Measurements from ENCODE around the gene UPP1.

GRCh38 chr7:48109848-48110663 lies 21.0 kb downstream of the UPP1 start:
- no peak for TF ChIP-seq EZH2 (IDR thresholded peaks at IDR 0.05; ENCODE audit: borderline replicate concordance, control insufficient read depth, low read depth, low read length)
- TF ChIP-seq NBN (IDR thresholded peaks at IDR 0.05), result no peak
- TF ChIP-seq NR2C1 (IDR thresholded peaks at IDR 0.05), result no peak
- TF ChIP-seq, protein P1, sequence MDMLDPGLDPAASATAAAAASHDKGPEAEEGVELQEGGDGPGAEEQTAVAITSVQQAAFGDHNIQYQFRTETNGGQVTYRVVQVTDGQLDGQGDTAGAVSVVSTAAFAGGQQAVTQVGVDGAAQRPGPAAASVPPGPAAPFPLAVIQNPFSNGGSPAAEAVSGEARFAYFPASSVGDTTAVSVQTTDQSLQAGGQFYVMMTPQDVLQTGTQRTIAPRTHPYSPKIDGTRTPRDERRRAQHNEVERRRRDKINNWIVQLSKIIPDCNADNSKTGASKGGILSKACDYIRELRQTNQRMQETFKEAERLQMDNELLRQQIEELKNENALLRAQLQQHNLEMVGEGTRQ (IDR thresholded peaks at IDR 0.05; ENCODE audit: borderline replicate concordance, low read depth, low read length), result no peak; the same call in 1 of the 2 replicates
- no peak for TF ChIP-seq ZNF384 (IDR thresholded peaks at IDR 0.05; ENCODE audit: borderline replicate concordance, low read depth, low read length)
- TF ChIP-seq, protein P2, sequence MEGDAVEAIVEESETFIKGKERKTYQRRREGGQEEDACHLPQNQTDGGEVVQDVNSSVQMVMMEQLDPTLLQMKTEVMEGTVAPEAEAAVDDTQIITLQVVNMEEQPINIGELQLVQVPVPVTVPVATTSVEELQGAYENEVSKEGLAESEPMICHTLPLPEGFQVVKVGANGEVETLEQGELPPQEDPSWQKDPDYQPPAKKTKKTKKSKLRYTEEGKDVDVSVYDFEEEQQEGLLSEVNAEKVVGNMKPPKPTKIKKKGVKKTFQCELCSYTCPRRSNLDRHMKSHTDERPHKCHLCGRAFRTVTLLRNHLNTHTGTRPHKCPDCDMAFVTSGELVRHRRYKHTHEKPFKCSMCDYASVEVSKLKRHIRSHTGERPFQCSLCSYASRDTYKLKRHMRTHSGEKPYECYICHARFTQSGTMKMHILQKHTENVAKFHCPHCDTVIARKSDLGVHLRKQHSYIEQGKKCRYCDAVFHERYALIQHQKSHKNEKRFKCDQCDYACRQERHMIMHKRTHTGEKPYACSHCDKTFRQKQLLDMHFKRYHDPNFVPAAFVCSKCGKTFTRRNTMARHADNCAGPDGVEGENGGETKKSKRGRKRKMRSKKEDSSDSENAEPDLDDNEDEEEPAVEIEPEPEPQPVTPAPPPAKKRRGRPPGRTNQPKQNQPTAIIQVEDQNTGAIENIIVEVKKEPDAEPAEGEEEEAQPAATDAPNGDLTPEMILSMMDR (IDR thresholded peaks at IDR 0.05 in 2 of 3, conservative IDR thresholded peaks at IDR 0.05 in 1 of 3; ENCODE audit: control insufficient read depth in 2 of 3, extremely low read depth in 1 of 3, insufficient read depth in 1 of 3, low read depth in 3 of 3, low read length in 3 of 3), result peak; percentile 96 to 99 (median 98)
- TF ChIP-seq KDM1A (IDR thresholded peaks at IDR 0.05; ENCODE audit: borderline replicate concordance), result no peak
- TF ChIP-seq SP1 (IDR thresholded peaks at IDR 0.05; ENCODE audit: low read depth, low read length), result no peak
- TF ChIP-seq, protein P3, sequence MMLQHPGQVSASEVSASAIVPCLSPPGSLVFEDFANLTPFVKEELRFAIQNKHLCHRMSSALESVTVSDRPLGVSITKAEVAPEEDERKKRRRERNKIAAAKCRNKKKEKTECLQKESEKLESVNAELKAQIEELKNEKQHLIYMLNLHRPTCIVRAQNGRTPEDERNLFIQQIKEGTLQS (IDR thresholded peaks at IDR 0.05; ENCODE audit: borderline replicate concordance, extremely low read depth, low read depth, low read length), result no peak
- no peak for TF ChIP-seq ZSCAN29 (IDR thresholded peaks at IDR 0.05)
- TF ChIP-seq POLR2A (IDR thresholded peaks at IDR 0.05; ENCODE audit: low read depth, low read length), result no peak
- TF ChIP-seq EGR1 (IDR thresholded peaks at IDR 0.05; ENCODE audit: borderline replicate concordance in 1 of 2, low read depth in 2 of 2, low read length in 2 of 2), result no peak
